GM23338 (cell line): Measurements from ENCODE around the gene CIAPIN1. TPM values are rescaled to one million over a fixed set of nuclear protein-coding genes. Genes with fewer than 3 reads are reported as not detected.

ENCODE experiments used
- ATAC-seq: fragments of 200-7000 bp; cut with Tn5 transposase; 3 replicates; pipeline ENCODE4 v1.9.1; 2020
- DNase-seq: peaks from one replicate; pipeline ENCODE4 v3.0.0-alpha.2; 2015; ENCODE audit warnings: low spot score
- H2AFZ ChIP-seq: fragments of 200-600 bp; sonication (generic); 2 replicates; pipeline ENCODE4 v1.8.0; 2016; ENCODE audit warnings: antibody characterized with exemption, mild to moderate bottlenecking, moderate library complexity
- H3F3A ChIP-seq: fragments of 200-600 bp; sonication (generic); replicated peaks from 2 replicates; pipeline ENCODE4 v1.8.0; 2017; ENCODE audit warnings: antibody characterized with exemption, mixed run types, low read depth
- H3K27ac ChIP-seq: fragments of 200-600 bp; sonication (generic); 2 replicates; pipeline ENCODE4 v1.6.1; 2016; ENCODE audit warnings: low read depth
- H3K27me3 ChIP-seq: fragments of 200-600 bp; sonication (generic); 2 replicates; pipeline ENCODE4 v1.8.0; 2016; ENCODE audit warnings: mild to moderate bottlenecking, mixed run types, moderate library complexity; ENCODE audit not compliant: insufficient read depth
- H3K36me3 ChIP-seq: fragments of 200-600 bp; sonication (generic); 2 replicates; pipeline ENCODE4 v1.8.0; 2016; ENCODE audit warnings: mild to moderate bottlenecking; ENCODE audit not compliant: insufficient read depth
- H3K4me1 ChIP-seq: fragments of 200-600 bp; sonication (generic); 2 replicates; pipeline ENCODE4 v1.8.0; 2016; ENCODE audit warnings: mild to moderate bottlenecking, moderate library complexity; ENCODE audit not compliant: insufficient read depth
- H3K4me2 ChIP-seq: fragments of 200-600 bp; sonication (generic); 2 replicates; pipeline ENCODE4 v1.7.1; 2017; ENCODE audit warnings: mixed run types
- H3K4me3 ChIP-seq: fragments of 200-600 bp; sonication (generic); 2 replicates; pipeline ENCODE4 v1.6.1; 2016; ENCODE audit warnings: mixed run types
- H3K79me2 ChIP-seq: fragments of 200-600 bp; sonication (generic); replicated peaks from 2 replicates; pipeline ENCODE4 v1.8.0; 2017; ENCODE audit warnings: mild to moderate bottlenecking; ENCODE audit not compliant: insufficient read depth
- H3K9me2 ChIP-seq: fragments of 200-600 bp; sonication (generic); 2 replicates; pipeline ENCODE4 v1.8.0; 2017; ENCODE audit not compliant: insufficient read depth
- H4K20me1 ChIP-seq: fragments of 200-600 bp; sonication (generic); replicated peaks from 2 replicates; pipeline ENCODE4 v1.8.0; 2017; ENCODE audit warnings: mild to moderate bottlenecking; ENCODE audit not compliant: insufficient read depth
- H3K27ac Mint-ChIP-seq: 2 replicates; pipeline ENCODE4 v1.8.0; 2020; ENCODE audit warnings: inconsistent platforms, mild to moderate bottlenecking, moderate library complexity, mixed read lengths
- H3K27me3 Mint-ChIP-seq: 3 replicates; pipeline ENCODE4 v1.8.0; 2022; ENCODE audit warnings: low read depth, mild to moderate bottlenecking, moderate library complexity, mixed read lengths, inconsistent platforms; ENCODE audit not compliant: insufficient read depth, poor library complexity
- H3K36me3 Mint-ChIP-seq: 3 replicates; pipeline ENCODE4 v1.8.0; 2021; ENCODE audit warnings: low read depth, mild to moderate bottlenecking, inconsistent platforms, moderate library complexity, mixed read lengths
- H3K4me1 Mint-ChIP-seq: 3 replicates; pipeline ENCODE4 v1.8.0; 2020; ENCODE audit warnings: mild to moderate bottlenecking, inconsistent platforms, mixed read lengths
- H3K4me3 Mint-ChIP-seq: 3 replicates; pipeline ENCODE4 v1.8.0; 2021; ENCODE audit warnings: moderate library complexity, mild to moderate bottlenecking, inconsistent platforms, mixed read lengths
- H3K9me3 Mint-ChIP-seq: 3 replicates; pipeline ENCODE4 v1.8.0; 2020; ENCODE audit warnings: moderate library complexity, mild to moderate bottlenecking, inconsistent platforms, mixed read lengths
- CREB1 ChIP-seq: fragments of 250-450 bp; sonication (Bioruptor Pico); IDR thresholded peaks from 2 replicates; pipeline ENCODE4 v1.5.0; 2020; ENCODE audit warnings: low read depth, mild to moderate bottlenecking, moderate library complexity
- CTCF ChIP-seq, 2 experiments: fragments of 200-600 bp in 1 of 2; sonication (generic) in 1 of 2; conservative IDR thresholded peaks; 2 replicates each; pipeline versions ENCODE4 v1.5.1 to v1.6.1; 2016 to 2017; ENCODE audit warnings: antibody characterized with exemption in 2 of 2, low read depth in 2 of 2, mild to moderate bottlenecking in 2 of 2, moderate library complexity in 1 of 2
- ETS1 ChIP-seq: IDR thresholded peaks from 2 replicates; pipeline ENCODE4 v1.6.1; 2016; ENCODE audit warnings: antibody characterized with exemption
- EZH2 ChIP-seq: fragments of 200-600 bp; sonication (generic); IDR thresholded peaks from one replicate; pipeline ENCODE4 v1.8.0; 2017; ENCODE audit warnings: antibody characterized with exemption, mild to moderate bottlenecking, low read depth; ENCODE audit not compliant: unreplicated experiment
- EZH2phosphoT487 ChIP-seq: fragments of 200-600 bp; sonication (generic); IDR thresholded peaks from one replicate; pipeline ENCODE4 v1.8.1; 2018; ENCODE audit warnings: antibody characterized with exemption; ENCODE audit not compliant: unreplicated experiment
- JUNB ChIP-seq: IDR thresholded peaks from one replicate; pipeline ENCODE4 v1.6.1; 2016; ENCODE audit warnings: antibody characterized with exemption; ENCODE audit not compliant: unreplicated experiment
- NANOG ChIP-seq: IDR thresholded peaks from 2 replicates; pipeline ENCODE4 v1.6.1; 2016; ENCODE audit warnings: antibody characterized with exemption, borderline replicate concordance
- POLR2AphosphoS5 ChIP-seq: IDR thresholded peaks from 2 replicates; pipeline ENCODE4 v1.6.1; 2016; ENCODE audit warnings: antibody characterized with exemption, low read depth
- REST ChIP-seq: IDR thresholded peaks from one replicate; pipeline ENCODE4 v1.6.1; 2018; ENCODE audit warnings: antibody characterized with exemption; ENCODE audit not compliant: unreplicated experiment
- STAT1 ChIP-seq: IDR thresholded peaks from one replicate; pipeline ENCODE4 v1.6.1; 2016; ENCODE audit warnings: antibody characterized with exemption; ENCODE audit not compliant: unreplicated experiment
- ZNF114 ChIP-seq: fragments of 250-450 bp; sonication (Bioruptor Pico); IDR thresholded peaks from 2 replicates; pipeline ENCODE4 v1.5.0; 2020; ENCODE audit warnings: mild to moderate bottlenecking, moderate library complexity
- ZNF331 ChIP-seq: fragments of 250-450 bp; sonication (Bioruptor Pico); IDR thresholded peaks from 2 replicates; pipeline ENCODE4 v1.5.0; 2020; ENCODE audit warnings: low read depth, mild to moderate bottlenecking, moderate library complexity
- ZNF462 ChIP-seq: fragments of 250-450 bp; sonication (Bioruptor Pico); IDR thresholded peaks from 2 replicates; pipeline ENCODE4 v1.5.0; 2020; ENCODE audit warnings: mild to moderate bottlenecking, moderate library complexity
- polyA plus RNA-seq: library from polyadenylated mRNA; unstranded; fragments of >200 nt; fragmentation: Nextera tagmentation; extraction: Ambion mirVana; gene quantifications from 2 replicates; pipeline ENCODE4 v1.2.1, GENCODE V29; 2016
- total RNA-seq: library from RNA; depleted of rRNA; stranded (reverse); fragments of >200 nt; shearing (Covaris generic); gene quantifications from 2 replicates; pipeline ENCODE4 v1.2.3, GENCODE V29; 2014

Gene CIAPIN1
- total and polyA plus RNA-seq, 2 experiments from 2014 or later, result 36.5 to 75.4 TPM

GRCh38 chr16:57485091-57485915 lies 38.1 kb upstream of the CIAPIN1 start:
- Histone ChIP-seq H3K4me1 (peaks cover 18% of the 10 kb centered on the region), H4K20me1 (no peaks in the 10 kb centered on the region), H3F3A (no peaks in the 10 kb centered on the region), H3K4me2 (peak overlapping the region; percentile 90), H3K36me3 (no peaks in the 10 kb centered on the region), H3K27ac (no peak overlapping the region), H3K79me2 (no peaks in the 10 kb centered on the region), H3K9me2 (no peaks in the 10 kb centered on the region), H3K4me3 (peak overlapping the region; percentile 84), H3K27me3 (peaks cover 10% of the 10 kb centered on the region; the same call in 1 of the 2 replicates), H2AFZ (peak overlapping the region; percentile 72)
- Mint-ChIP-seq H3K4me1 (peaks cover 30% of the 10 kb centered on the region), H3K27ac (no peak overlapping the region), H3K4me3 (peak overlapping the region; percentile 84), H3K36me3 (no peaks in the 10 kb centered on the region; the same call in 2 of the 3 replicates), H3K27me3 (peaks cover 19% of the 10 kb centered on the region), H3K9me3 (peaks cover 14% of the 10 kb centered on the region; the same call in 2 of the 3 replicates)
- TF ChIP-seq CREB1 (CRISPR knock-in tag) (no peak), JUNB (no peak), EZH2phosphoT487 (no peak), ETS1 (no peak), CTCF (conservative IDR thresholded peaks at IDR 0.05; ENCODE audit: low read depth in 2 of 2) (no peak), EZH2 (no peak), REST (no peak), ZNF331 (CRISPR knock-in tag) (no peak), ZNF462 (no peak), NANOG (no peak), ZNF114 (CRISPR knock-in tag) (no peak), POLR2AphosphoS5 (no peak), STAT1 (no peak)
- ATAC-seq, result no peak; the same call in 2 of the 3 replicates
- DNase-seq, result no peak
